Stimulated activated CD4-positive, alpha-beta T cell treated with anti-CD3 and anti-CD28 coated beads, Interleukin-4, amount 100 ng/mL, for 48 hours (primary cell): Measurements from ENCODE around the gene GOLGA7B.
A peak's percentile ranks its signal among the peaks of the same experiment; 100 is the strongest.

Experiments
- DNase-seq, 2 donors: peaks; one replicate each; pipeline ENCODE4 v3.0.0-alpha.2; 2020; ENCODE audit warnings: low read depth in 2 of 2

Gene GOLGA7B

DNA sequence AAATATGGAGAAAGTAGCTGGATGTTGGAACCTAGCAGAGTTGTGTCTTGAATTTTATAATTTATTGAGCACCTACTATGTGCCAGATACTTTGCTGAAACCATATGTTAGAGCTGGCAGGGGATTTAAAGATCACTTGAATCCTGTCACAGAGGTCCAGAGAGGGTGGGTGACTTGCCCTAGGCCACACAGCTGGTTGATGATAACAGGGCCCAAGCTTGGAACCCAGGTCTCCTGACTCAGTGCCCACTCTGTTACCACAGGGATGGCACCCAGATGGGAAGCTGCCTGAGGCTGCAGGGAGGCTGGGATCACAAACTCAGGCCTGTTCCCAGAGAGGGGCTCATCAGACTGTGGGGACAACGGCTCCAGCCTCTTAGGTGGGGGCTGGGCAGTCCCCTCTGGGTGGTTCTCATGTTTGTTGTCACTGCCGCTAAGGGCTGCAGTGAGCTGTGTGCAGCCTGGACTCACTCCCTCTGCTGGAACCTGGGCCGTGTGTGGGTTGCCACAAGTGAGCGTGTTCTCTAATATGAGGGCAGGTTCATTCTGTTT, 18.6 kb downstream of the GOLGA7B start:
- no peak for DNase-seq

DNA sequence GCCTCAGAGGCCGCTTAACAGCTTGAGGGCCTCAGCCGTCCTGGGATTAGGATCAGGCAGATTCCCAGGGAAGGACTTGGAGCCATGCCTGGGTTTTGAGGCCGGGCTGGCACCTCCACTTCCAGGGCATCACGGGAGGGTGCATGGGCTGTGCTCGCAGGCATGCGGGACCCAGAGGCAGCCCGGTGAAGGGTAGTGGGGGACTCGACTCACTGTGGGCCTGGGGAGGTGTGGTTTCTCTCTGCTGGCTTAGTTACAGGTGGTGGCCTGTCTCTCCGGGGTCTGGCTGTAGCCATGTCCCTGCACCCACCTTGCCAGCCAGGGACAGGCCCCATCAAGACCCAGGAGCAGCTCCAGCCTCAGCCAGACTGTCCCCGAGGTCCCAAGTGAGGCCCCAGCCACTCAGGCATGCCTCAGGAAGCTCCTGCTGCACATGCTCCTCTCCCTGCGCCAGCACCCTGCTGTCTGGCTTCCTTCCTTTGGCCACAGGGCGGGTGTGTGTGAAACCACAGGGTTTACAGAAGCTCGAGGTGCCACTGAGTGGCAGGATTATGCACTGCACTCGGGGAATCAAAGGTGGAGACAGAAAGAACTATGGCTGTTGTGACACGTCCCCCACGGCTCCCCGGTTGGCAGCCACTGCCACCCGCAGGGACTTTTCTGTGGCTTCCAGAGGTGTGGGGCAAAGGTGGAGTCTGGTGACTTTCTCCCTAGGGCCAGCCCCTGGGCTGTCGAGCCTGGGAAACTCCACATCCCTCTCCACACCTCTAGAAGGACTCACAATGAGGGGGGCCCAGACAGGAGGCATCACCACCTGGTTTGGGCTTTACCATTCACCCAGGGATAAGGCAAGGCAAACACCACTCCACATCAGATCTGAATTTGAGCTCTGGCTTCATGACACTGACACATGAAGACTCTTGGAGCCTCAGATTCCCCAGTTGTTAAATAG, 19.7 kb downstream of the GOLGA7B start:
- DNase-seq = peak; percentile 70 to 74

DNA sequence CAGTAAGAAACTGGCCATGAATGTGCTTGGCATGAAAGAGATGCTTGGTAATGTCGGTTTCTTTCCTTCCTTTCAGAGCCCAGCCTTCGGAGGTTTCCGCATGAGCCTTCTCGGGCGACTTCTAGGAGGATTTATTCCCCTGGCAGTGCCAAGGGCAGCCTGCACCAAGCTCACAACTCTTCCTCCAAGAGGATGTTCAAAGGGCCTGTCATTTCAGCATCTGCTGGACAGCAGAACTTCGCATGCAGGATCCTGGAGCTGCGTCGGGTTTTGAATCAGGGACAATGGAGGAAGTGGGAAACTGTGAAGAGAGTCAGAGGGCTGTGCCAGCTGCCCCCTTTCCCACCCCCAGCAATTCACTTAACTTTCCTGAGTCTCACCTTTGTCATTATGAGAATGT, 21.3 kb downstream of the GOLGA7B start:
- no peak for DNase-seq

DNA sequence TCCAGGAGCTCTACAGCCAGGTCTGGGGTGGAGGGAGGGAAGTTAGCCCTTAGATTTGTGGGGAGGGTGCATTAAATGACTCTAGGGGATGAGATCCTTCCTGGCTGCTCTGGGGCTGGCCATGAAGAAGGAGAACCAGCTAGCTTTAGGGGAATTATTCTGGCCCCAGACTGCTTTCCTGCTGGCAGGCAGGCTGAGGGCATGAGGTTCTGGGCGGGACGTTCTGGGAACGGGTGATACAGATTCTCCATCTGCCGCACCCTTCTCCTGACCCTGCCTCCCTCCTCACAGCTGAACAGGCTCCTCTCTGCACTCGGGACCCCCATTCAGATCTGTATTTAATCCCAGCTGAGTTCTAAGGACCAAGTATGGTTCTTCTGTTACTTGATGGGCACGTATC, 23.9 kb downstream of the GOLGA7B start:
- no peak for DNase-seq

DNA sequence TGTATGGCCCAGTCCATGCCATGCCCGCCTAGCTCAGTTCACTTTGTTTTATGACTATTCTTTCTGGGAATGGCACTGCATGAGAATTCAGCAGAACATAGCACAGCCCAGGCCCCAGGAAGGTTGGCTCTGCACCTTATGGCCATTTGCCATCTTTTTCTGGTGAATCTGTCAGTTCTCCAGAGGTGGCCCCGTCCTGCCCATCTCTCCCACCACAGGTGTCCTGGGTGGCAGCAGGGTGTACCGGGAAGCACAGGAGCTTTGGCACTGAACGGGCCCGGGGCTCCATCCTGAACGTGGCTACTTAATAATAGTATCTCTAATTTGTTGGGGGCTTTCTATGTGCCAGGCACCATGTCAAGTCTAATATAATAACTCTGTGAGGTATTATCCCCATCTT, 24.7 kb downstream of the GOLGA7B start:
- no peak for DNase-seq

DNA sequence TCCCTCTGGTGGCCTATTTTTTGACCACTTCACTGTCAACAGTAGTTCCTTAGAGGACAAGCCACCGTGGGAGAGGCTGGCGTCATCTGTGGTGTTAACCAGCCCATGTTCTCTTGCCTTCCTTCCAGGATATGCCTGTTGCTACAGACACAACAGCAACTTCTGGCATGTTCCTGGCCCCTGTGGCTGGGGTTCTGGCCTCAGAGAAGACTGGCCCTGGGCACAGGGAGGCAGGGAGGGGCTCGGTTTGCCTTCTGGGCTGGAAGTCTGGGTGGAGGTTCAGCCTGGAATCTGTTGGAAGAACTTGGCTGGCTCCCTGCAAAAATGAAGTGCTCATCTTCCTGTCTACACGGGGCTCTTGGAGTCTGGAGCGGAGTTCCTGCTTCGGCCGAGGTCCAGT, 25.7 kb downstream of the GOLGA7B start:
- DNase-seq = no peak

DNA sequence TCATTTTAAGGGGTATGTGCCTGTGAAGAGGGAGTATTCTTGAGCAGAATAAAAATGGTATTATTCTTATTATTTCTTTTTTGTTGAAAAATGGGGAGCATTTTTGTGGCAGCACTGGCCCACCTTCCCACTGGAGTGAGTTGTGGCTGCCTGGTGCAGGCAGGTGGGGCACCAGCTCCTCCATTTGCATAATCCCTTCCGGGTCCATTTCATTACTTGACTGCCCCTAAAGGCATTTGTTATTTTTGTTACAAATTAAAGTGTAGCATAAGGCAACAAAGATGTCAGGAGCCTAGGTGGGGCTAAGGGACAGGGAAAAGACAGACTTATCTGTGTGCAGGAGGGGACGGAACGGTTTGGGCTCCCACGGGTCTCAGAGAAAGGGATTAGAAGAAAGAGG, 26.8 kb downstream of the GOLGA7B start:
- DNase-seq = no peak

DNA sequence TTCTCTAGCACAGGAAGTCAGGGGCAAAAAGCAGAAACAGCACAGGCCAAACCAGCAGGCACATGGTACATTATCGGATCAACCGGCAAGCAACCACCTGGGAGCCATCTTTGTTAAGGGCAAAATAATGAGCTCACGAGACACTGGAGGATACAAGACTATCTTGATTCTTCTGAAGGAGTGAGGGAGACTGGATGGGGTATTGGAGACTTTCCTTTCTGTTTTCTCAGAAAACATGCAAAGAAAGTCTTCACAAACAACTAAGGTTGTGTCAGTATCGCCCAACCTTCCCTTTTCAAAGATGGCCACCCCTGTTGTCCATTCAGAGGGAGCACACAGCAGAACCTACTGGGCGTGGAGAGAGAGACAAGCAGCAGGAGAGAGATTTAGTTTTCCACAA, 29.6 kb downstream of the GOLGA7B start:
- DNase-seq = no peak

DNA sequence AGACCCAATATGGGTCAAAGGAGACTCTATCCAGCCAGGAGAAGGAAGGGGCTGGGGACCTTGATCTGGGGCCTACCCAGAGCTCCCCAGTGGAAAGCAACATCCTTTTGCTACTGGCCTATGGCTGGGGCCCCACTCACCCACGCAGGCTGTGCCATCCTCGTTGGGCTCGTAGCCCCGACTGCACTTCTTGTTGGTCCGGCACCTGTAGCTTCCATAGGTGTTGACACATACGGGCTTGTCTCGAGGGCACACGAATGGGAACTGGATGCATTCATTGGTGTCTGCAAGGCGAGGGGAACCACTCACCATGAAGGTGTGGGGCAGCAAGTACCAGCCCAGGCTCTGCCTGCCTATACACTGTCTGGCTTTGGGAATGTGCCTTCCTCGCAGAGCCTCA, 30.5 kb downstream of the GOLGA7B start:
- DNase-seq = no peak

DNA sequence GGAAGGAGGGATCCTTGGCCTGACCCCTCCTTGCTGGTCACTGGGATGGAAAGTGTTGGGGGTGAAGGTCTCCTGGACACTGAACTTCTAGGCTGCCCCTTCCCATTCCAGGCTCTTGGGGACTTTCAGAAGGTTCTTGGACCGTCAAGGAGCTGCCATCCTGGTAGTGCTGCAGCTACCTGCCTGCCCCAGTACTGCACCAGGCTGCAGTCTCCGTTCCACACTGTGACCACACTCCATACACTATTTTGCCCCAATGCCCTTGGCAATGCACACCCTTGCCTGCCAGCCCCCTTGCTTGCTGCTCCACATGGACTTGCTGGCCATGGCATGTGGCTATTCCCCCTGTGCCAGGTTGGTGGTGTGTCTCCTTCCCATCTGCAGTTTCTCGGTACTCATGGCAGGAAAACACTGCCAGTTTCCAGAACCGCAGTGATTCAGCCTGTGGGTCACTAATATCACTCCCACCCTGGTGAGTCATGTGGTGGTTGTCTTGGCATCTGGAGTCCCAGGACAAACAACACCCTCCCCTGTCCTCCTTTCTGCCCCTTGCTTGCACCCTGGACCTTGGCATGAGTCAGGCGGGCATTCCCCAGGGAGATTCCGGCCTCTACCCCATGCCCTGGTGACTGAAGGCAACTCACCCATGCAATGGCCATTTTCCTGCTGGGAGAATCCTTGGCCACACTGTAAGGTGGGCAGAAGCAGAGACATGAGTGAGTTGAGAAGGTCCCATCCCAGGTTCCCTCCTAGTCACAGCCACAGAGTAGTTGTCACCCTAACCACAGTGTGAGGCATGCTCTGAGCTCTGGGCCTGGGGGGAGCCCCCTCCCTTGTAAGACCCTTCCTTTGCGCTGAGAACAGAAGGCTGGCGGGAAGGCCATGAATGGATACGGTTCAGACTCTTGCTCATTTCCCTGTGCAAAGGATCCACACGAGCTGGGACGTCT, 32.8 kb downstream of the GOLGA7B start:
- DNase-seq = peak in 1 of 2 donors; percentile 47

DNA sequence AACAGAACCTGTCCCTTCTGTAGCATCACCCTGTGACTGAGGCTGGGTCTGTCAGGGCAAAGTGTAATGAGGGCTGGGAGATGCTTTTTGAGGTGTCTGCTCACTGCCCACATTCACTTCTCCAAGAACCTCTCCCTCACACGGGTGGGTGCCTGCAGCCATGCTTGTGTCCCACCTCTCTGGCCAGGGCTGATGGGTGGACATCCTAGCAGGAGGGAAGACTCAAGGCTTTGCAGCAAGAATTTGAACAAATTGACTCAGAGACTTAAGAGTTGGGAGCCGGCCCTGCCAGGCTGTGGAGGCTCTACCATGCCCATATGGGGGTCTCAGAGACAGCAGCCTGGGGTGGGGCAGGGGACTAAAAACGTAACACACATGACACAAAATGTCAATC, 33.4 kb downstream of the GOLGA7B start:
- DNase-seq = no peak

DNA sequence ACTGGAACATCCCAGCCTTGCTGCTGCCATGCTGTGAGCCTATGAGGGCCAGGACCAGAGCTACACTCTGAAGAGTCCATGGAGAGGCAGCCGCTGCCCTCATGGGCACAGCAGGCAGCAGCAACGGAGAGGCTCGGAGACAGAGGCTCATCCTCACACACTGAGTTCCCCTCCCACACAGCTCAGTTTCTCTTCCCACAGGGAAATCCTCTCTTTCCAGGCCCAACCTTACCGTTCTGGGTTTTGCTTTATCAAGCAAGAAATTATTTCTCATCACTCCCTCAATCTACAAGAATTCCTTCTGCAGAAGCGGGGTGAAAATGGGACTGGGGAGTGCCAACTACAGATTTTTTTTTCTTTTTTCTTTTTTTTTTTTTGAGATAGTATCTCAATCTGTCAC, 36.6 kb downstream of the GOLGA7B start:
- DNase-seq = no peak

DNA sequence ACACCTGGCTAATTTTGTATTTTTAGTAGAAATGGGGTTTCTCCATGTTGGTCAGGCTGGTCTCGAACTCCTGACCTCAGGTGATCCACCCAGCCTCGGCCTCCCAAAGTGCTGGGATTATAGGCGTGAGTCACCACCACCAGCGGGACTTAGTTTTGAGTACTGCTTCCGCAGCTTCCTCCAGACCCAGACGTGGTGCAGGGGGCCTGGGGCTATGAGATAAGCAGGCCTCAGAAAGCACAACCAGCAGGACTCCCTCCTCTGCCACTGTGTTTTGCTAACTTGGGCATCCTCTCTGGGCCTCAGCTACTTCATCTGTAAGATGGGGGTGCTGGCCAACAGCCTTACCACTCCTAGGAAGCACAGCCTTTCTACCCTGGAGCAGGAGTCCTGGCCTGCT, 37.8 kb downstream of the GOLGA7B start:
- DNase-seq = no peak

DNA sequence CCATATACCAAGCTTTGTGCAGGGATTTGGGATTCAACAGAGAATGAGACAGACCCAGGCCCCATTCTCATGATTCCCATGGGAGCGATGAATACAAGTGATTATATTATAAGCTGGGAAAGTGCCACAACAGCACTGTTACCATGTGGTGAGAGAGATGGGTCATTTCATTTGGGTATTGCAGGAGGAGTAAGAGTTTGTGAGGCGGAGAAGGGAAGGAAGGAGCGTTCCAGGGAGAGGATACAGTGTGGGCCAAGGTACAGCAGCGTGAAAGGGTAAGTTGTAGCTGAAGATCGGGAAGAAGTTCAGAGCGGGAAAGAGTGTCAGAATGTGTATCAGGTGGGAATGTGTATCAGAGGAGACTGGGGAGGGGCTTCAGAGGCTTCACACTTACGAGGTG, 38.5 kb downstream of the GOLGA7B start:
- no peak for DNase-seq

DNA sequence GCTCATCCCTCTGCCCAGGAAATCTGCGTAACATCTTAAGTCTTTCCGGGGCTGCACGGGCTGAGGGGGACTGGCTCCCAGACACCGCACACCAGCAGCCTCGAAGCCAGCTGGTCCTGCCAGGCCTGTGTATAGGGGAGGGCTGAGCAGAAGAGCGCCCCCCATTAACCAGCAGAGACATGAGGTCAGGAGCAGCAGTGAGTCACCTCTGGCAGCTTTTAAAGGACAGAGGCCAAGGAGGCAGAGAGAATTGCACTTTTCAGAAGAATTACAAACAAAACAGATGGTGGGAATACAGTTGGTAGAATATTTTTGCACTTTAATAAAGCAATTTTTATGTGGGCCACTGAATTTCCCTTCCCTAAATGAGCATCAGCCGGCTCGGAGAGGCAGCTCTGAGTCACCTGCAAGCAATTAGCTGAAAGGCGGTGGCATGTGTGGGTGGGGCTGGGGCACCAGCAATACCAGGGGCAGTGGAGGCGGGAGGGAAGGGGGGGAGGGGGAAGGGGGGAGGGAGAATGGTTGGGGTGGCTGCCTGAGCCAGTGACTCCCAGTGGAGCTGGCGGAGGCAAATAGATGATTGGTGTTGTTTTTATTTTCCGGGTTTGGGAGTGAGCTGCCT, 39.1 kb downstream of the GOLGA7B start:
- peak in 1 of 2 donors; percentile 18 for DNase-seq

DNA sequence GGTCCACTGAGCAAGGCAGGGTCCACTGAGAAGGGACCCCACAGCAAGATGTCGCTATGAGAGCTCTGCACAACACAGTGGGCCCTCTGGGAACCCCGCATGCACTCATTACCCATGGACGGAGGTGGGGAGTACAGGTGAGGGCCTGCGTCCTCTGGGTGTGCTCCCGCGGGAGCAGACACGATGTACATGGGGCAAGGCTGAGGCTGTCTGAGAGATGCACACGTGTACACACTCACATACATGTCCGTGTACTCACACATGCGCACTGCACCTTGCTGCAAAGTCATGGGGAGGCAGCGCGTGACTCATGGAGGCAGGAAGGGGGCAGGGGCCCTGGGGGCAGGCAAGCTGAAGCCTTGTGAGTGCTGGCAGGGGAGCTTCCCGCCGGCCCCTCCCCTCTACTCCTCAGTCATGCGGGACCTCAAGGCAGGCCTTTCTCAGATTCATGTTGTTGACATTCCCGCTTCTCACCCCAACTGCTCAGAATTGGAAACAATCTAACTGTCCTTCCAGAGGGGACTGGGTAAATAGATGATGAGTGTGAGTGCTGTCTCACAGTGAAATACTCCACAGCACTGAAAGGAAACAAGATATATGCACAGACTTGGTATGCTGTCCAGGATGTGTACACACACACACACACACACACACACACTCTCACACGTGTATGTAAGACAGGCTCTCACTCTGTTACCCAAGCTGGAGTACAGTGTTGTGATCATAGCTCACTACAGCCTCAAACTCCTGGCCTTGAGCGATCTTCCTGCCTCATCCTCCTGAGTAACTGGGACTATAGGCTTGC, 40.0 kb downstream of the GOLGA7B start:
- DNase-seq = no peak

DNA sequence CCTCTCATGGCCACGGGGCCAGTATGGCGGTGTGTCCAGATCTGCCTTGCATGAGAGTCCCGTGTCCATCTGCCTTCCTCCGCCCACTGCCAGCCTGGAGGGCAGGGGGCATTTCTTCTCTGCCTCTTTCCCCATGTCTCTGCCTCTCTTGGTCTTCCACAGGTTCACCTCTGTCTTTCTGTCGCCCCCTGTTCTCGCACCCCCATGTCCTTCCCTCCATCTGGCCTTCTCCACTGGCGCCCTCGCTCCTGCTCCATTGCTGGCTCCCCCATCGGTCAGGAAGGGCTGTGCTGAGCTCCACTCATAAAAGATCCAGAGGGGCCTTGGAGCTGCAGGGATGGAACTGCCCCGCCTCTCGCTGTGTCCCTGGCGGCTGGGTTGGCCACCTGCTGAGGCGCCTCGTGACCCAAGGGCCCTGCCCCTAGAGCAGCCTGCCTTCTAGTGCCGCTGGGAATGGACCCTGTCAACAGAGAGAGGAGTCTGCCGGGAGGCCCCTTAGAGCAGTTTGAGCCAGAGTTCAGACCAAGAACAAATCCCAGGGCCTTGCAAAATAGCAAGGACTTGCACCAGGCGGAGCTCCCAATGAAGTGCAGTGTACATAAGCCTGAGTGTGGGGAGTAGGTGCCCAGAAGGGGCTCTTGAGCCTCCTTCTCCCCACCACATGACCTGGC, 42.0 kb downstream of the GOLGA7B start:
- DNase-seq = no peak

DNA sequence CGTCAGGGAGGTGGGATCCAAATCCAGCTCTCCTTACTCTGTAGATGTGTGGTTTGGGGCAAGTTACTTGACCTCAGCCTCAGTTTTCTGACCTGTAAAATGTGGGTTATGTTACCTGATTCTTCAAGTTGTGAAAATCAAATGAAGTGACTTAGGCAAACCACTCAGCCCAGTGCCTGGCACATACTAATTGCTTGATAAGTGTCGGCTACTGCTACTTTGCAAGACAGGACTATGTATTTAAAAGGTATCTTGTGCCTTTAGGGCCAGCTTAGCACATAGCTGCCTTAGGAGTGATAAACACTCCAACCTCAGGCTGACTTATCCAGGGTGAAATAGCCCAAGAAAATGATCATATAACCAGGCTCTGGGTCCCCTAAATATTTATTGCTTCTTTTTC, 42.9 kb downstream of the GOLGA7B start:
- DNase-seq = no peak

DNA sequence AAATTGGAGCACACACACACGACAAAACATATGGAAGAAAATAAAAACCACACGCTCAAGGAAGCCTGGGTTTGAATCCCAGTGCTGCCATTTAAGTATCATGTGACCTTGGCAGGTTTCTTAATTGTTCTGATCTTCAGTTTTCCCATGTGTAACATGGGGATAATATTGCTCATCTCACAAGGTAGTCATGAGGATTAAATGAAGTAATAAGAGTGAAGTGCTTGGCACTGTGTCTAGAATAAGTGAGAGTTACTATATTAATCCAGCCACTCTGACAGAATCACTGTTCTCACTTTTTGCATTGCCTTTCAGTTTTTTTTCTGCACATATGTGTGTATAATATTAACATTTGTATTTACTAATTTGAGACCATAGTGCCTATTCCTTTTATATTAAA, 43.3 kb downstream of the GOLGA7B start:
- no peak for DNase-seq

DNA sequence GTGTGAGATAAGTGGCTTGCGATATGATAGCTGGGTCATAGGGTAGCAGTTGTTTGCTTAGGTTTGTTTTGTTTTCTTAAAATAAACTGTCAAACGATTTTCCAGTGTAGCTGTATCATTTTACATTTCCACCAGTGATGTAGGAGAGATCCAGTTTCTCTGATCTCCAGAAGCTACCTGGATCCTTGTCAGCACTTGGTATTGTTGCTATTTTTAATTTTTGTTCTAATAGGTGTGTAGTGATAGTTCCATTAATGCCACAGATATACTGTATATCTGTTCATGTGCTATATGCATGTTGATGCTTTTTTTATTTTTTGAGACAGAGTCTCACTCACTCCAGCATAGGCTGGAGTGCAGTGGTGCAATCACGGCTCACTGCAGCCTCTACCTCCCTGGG, 44.4 kb downstream of the GOLGA7B start:
- DNase-seq = no peak

DNA sequence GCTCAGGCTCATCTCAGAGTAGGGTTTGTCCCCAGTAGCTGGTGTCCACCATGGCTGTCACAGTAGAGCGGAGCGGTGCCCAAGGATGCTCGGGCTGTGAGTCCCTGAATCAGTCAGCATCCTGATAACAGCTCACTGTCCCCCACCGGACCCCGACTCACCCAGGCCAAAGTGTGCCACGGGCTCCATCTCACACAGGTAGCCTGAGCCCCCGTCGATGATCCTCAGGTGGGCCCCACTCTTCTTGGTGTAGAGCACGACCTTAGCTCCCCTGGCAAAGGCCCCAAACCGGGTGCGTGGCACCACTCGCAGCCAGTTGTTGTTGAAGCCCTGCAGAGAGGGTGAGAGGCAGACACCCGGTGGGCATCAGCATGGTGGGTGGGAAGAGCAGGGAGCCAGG, 45.4 kb downstream of the GOLGA7B start:
- no peak for DNase-seq
